ENCODE data around the gene TBC1D2.

- TF ChIP-seq, protein P1, sequence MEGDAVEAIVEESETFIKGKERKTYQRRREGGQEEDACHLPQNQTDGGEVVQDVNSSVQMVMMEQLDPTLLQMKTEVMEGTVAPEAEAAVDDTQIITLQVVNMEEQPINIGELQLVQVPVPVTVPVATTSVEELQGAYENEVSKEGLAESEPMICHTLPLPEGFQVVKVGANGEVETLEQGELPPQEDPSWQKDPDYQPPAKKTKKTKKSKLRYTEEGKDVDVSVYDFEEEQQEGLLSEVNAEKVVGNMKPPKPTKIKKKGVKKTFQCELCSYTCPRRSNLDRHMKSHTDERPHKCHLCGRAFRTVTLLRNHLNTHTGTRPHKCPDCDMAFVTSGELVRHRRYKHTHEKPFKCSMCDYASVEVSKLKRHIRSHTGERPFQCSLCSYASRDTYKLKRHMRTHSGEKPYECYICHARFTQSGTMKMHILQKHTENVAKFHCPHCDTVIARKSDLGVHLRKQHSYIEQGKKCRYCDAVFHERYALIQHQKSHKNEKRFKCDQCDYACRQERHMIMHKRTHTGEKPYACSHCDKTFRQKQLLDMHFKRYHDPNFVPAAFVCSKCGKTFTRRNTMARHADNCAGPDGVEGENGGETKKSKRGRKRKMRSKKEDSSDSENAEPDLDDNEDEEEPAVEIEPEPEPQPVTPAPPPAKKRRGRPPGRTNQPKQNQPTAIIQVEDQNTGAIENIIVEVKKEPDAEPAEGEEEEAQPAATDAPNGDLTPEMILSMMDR (IDR thresholded peaks at IDR 0.05; ENCODE audit: insufficient read depth, low read length) = no peak
- TF ChIP-seq SPI1 (IDR thresholded peaks at IDR 0.05; ENCODE audit: borderline replicate concordance, low read depth) (no peak), REST (IDR thresholded peaks at IDR 0.05; ENCODE audit: insufficient replicate concordance, low read depth) (no peak), POLR2AphosphoS5 (IDR thresholded peaks at IDR 0.05; ENCODE audit: low read depth) (no peak)
Measured at GRCh38 chr9:98271479-98271878, 16.0 kb upstream of the TBC1D2 start.

Measured in HL-60 (cell line).